GM19372 (cell line): ENCODE data around the gene SSX5.
"Not testable (repeated sequence)": the region's sequence is repeated elsewhere in the genome, so short reads cannot be mapped to it uniquely, and the experiment has no call there.

Experiments used
- ATAC-seq: cut with Tn5 transposase; IDR thresholded peaks from one replicate; pipeline ENCODE4 v1.9.1; 2021; ENCODE audit warnings: mild to moderate bottlenecking, low read depth, moderate library complexity; ENCODE audit not compliant: unreplicated experiment

The SSX5 gene

GRCh38 chrX:48196745-48197201, at the start of gene SSX5:
SSX5 (minus strand) TSS chrX:48196795; CDS start chrX:48195358, 1,437 bp downstream.
- no peak for ATAC-seq

GRCh38 chrX:48224196-48224595, 27.6 kb upstream of the SSX5 start:
- ATAC-seq = not testable (repeated sequence)

GRCh38 chrX:48214341-48214740, 17.7 kb upstream of the SSX5 start:
- ATAC-seq = not testable (repeated sequence)

GRCh38 chrX:48190024-48190423, 6.6 kb downstream of the SSX5 start:
- not testable (repeated sequence) for ATAC-seq

- ATAC-seq = not testable (repeated sequence)
These were observed 14.7 kb downstream of the SSX5 start for GRCh38 chrX:48181882-48182281.

- no peak for ATAC-seq
These were observed 15.8 kb downstream of the SSX5 start for GRCh38 chrX:48180811-48181210.

- no peak for ATAC-seq
These were observed 16.9 kb downstream of the SSX5 start for GRCh38 chrX:48179691-48180090.

- ATAC-seq = not testable (repeated sequence)
These were observed 30.3 kb downstream of the SSX5 start for GRCh38 chrX:48166322-48166721.

- ATAC-seq = no peak
These were observed 31.4 kb downstream of the SSX5 start for GRCh38 chrX:48165241-48165640.

GRCh38 chrX:48156014-48156413, 40.6 kb downstream of the SSX5 start:
- no peak for ATAC-seq

GRCh38 chrX:48154796-48155195, 41.8 kb downstream of the SSX5 start:
- no peak for ATAC-seq

GRCh38 chrX:48153769-48154168, 42.8 kb downstream of the SSX5 start:
- no peak for ATAC-seq

- ATAC-seq = not testable (repeated sequence)
These were observed 53.9 kb downstream of the SSX5 start for GRCh38 chrX:48142697-48143096.

GRCh38 chrX:48141810-48142508, 54.6 kb downstream of the SSX5 start:
- not testable (repeated sequence) for ATAC-seq

- ATAC-seq = not testable (repeated sequence)
These were observed 57.5 kb downstream of the SSX5 start for GRCh38 chrX:48139076-48139475.
